ENCODE measurements around the gene HRH2.
"Not testable (repeated sequence)": the region's sequence is repeated elsewhere in the genome, so short reads cannot be mapped to it uniquely, and the experiment has no call there.

HRH2 gene

DNA sequence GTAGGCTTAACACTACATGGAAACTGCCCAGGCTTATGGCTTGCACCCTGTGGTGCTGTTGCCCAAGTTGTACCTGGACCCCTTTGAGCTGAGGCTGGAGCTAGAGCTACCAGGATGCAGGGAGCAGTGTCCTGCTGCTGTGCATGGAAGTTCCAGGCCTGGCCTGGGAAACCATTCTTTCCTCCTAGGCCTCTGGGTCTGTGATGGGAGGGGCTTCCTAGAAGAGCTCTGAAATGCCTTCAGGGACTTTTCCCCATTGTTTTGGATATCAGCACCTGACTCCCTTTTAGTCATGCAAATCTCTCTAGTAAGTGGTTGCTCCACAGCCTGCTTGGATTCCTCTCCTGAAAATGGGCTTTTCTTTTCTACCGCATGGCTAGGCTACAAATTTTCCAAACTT is 7.9 kb upstream of the HRH2 start:
- no peak for DNase-seq

DNA sequence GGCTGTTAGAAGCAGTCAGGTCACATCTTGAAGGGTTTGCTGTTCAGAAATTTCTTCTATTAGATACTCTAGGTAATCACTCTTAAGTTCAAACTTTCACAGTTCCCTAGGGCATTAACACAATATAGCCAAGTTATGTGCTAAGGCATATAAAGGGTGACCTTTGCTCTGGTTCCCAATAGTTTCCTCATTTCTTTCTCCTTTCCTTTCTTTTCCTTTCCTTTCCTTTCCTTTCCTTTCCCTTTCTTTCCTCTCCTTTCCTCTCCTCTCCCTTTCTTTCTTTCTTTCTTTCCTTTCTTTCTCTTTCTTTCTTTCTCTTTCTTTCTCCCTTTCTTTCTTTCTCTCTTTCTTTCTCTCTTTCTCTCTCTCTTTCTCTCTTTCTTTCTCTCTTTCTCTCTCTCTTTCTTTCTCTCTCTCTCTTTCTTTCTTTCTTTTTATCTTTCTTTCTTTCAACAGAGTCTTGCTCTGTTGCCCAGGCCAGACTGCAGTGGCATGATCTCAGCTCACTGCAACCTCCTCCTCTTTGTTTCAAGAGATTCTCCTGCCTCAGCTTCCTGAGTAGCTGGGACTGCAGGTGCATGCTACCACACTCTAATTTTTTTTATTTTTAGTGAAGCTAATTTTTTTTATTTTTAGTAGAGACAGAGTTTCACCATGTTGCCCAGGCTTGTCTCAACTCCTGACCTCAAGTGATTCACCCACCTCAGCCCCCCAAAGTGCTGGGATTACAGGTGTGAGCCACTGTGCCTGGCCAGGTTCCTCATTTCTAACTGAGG is 7.3 kb upstream of the HRH2 start:
- DNase-seq: not testable (repeated sequence)

GRCh38 chr5:175652741-175653663 is 4.9 kb upstream of the HRH2 start:
- DNase-seq: no peak

- no peak for DNase-seq
Observed at GRCh38 chr5:175653763-175654162, 4.1 kb upstream of the HRH2 start.

GRCh38 chr5:175654339-175654738 is 3.5 kb upstream of the HRH2 start:
- no peak for DNase-seq

GRCh38 chr5:175654807-175655206 is 3.1 kb upstream of the HRH2 start:
- no peak for DNase-seq

DNA sequence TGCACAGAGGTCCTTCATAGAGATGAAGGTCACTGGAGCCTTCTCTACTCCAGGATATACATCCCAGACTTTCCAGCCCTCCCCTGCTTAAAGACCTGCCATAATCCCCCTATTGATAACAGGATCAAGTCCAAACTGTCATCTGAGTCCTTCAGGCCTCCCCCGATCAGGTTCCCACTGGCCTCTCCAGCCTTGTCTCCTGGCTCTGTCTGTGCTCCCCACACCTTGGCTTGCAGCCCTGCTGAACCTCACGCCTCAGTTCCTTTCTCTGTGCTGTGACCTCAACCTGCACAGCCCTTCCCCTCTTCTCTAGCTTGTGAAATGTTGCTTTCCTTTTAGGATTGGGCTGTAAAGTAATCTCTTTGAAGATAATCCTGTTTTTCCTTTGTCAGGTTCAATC is 2.5 kb upstream of the HRH2 start:
- DNase-seq: no peak

DNA sequence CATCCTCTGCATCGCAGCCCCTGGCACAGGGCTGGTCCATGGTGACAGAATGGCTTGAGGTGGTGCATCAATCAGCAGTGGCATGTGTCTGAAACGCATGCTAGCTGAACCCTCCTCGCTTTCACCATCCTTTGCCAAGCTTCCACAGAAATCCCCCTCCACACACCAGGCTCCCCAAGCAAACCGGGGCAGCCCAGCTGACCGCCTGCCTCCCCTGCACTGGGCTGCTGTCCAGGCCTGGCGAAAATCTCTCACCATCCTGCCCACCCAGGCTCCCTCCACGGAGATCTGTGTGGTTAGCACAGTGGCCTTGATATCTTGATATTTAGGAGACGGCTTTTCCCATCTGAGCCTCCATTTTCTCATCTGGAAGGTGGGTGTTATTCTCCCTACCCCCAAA is 905 bp upstream of the HRH2 start:
- no peak for DNase-seq

GRCh38 chr5:175658299-175659145 is 651 bp downstream of the HRH2 start:
- no peak for DNase-seq

- no peak for DNase-seq
Observed at GRCh38 chr5:175659546-175660253, 1.8 kb downstream of the HRH2 start.

DNA sequence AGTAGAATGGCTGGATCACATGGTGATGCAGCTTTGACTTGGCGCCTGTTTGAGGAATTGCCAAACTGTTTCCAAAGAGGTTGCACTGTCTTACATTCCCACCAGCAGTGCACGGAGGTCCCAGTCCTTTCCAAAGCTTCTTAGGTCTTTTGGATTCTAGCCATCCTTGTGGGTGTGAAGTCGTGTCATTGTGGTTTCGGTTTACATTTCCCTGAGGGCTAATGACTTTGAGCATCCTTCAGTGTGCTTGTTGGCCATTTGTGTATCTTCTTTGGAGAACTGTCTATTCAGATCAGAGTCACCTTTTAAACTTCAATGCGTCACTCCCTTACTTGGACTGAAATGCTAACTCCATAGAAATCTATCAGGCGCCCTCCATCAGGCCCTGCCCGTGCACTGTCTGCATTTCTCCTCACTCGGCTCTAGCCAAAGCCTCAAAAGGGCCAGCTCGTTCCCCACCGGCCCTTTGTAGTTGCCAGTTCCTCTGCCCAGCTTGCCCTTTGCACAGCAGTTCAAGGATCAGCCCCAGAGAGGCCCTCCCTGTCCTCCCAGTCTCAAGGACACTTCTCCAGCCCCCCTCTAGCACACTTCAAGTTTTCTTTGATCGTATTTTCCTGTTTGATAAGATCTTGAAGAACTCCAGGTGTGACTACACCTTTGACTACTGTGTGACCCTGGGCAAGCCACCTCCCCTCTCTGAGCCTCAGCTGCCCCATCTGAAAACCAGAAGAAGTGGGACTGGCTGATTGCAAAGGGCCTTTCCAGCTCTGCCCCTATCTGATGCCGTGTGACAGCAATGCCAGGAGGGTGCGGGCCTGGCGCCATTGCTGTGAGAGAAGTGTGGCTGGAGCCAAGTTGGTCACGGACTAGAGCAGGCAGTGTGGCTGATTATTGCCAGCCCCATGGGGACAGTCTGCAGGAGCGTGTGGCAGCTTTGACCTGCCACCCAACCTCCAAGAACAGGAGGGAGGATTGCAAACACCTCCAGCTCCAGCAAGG is 5.6 kb downstream of the HRH2 start:
- DNase-seq: no peak

GRCh38 chr5:175664723-175665122 is 6.9 kb downstream of the HRH2 start:
- no peak for DNase-seq

GRCh38 chr5:175666216-175666615 is 8.3 kb downstream of the HRH2 start:
- no peak for DNase-seq

DNA sequence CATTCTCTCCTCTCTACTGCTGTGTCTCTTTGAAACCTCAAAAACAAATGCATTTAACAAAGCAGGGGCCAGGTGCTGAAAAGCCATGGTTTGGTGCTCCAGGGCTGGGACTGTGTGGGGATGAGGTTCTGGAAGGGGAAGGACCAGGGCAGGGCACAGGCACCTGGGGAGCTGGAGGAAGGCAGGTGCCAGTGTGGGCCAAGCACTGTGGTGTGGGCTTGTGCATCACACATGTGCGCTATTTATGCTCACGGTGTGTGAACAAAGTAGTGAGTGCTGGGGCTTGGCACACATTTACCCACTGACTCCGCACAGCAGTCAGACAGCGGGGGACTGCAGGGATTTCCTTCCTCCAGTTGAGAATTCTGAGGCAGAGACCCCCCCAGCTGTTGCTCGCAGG is 10.1 kb downstream of the HRH2 start:
- DNase-seq: no peak

DNA sequence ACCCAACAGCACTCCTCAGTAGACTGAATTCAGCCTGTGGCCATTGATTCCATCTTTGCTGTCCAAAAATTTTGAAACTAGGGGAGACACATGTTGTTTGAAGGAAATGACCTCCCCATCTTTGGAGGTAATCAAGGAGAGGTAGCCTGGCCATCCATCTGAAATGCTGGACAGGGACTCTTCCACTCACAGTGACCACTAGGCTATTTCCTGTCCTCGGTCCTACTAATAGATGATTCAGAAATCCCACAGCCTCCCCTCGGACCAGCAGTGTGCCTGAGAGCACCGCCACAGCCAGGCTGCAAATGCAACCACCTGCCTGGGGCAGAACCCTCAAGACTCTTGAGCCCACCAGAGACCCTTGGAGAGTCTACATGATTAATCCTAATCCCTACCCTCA is 12.5 kb downstream of the HRH2 start:
- no peak for DNase-seq

- DNase-seq: no peak
Observed at GRCh38 chr5:175671013-175671412, 13.1 kb downstream of the HRH2 start.

- DNase-seq: no peak
Observed at GRCh38 chr5:175672976-175673648, 15.2 kb downstream of the HRH2 start.

GRCh38 chr5:175674731-175675346 is 17.0 kb downstream of the HRH2 start:
- DNase-seq: no peak

GRCh38 chr5:175675873-175676272 is 18.0 kb downstream of the HRH2 start:
- no peak for DNase-seq

GRCh38 chr5:175677571-175677970 is 19.7 kb downstream of the HRH2 start:
- no peak for DNase-seq
